RWPE2 (cell line): ENCODE results near the gene PGAM5.

Experiments used
- ATAC-seq: fragments of 200-7000 bp; cut with Tn5 transposase; 3 replicates; pipeline ENCODE4 v1.9.1; 2021; ENCODE audit warnings: low read depth
- DNase-seq: peaks from one replicate; pipeline ENCODE4 v3.0.0-alpha.2; 2020; ENCODE audit warnings: low spot score
- H3K27ac ChIP-seq: fragments of 450-650 bp; 2 replicates; pipeline ENCODE4 v1.5.1; 2017; ENCODE audit warnings: mild to moderate bottlenecking; ENCODE audit not compliant: poor library complexity, severe bottlenecking
- H3K27me3 ChIP-seq: fragments of 250-450 bp; sonication (Bioruptor Pico); 2 replicates; pipeline ENCODE4 v1.5.1; 2021; ENCODE audit warnings: mild to moderate bottlenecking, moderate library complexity; ENCODE audit not compliant: insufficient read depth, poor library complexity, severe bottlenecking
- H3K36me3 ChIP-seq: fragments of 250-450 bp; sonication (Bioruptor Pico); 2 replicates; pipeline ENCODE4 v1.5.1; 2020; ENCODE audit warnings: low read depth, mild to moderate bottlenecking, moderate library complexity
- H3K4me1 ChIP-seq: fragments of 250-450 bp; sonication (Bioruptor Pico); 2 replicates; pipeline ENCODE4 v1.5.1; 2021; ENCODE audit warnings: mild to moderate bottlenecking, moderate library complexity; ENCODE audit not compliant: insufficient read depth, poor library complexity, severe bottlenecking
- H3K4me3 ChIP-seq: fragments of 250-450 bp; sonication (Bioruptor Pico); 2 replicates; pipeline ENCODE4 v1.5.1; 2021; ENCODE audit warnings: mild to moderate bottlenecking, moderate library complexity; ENCODE audit not compliant: severe bottlenecking
- H3K9me3 ChIP-seq: fragments of 250-450 bp; sonication (Bioruptor Pico); 2 replicates; pipeline ENCODE4 v1.5.1; 2021; ENCODE audit warnings: mild to moderate bottlenecking, moderate library complexity; ENCODE audit not compliant: severe bottlenecking
- TF ChIP-seq, protein P1 (sequence below): fragments of 450-650 bp; IDR thresholded peaks from one replicate; pipeline ENCODE4 v1.5.1; 2017; ENCODE audit warnings: mild to moderate bottlenecking, moderate library complexity; ENCODE audit not compliant: poor library complexity, severe bottlenecking

Gene PGAM5

GRCh38 chr12:132719954-132720324, 9.3 kb downstream of the PGAM5 start:
- Histone ChIP-seq H3K4me3 (no peak overlapping the region), H3K4me1 (no peaks in the 10 kb centered on the region), H3K36me3 (peaks cover 90% of the 10 kb centered on the region), H3K27ac (no peak overlapping the region), H3K9me3 (no peaks in the 10 kb centered on the region), H3K27me3 (no peaks in the 10 kb centered on the region)
- TF ChIP-seq, protein P1, sequence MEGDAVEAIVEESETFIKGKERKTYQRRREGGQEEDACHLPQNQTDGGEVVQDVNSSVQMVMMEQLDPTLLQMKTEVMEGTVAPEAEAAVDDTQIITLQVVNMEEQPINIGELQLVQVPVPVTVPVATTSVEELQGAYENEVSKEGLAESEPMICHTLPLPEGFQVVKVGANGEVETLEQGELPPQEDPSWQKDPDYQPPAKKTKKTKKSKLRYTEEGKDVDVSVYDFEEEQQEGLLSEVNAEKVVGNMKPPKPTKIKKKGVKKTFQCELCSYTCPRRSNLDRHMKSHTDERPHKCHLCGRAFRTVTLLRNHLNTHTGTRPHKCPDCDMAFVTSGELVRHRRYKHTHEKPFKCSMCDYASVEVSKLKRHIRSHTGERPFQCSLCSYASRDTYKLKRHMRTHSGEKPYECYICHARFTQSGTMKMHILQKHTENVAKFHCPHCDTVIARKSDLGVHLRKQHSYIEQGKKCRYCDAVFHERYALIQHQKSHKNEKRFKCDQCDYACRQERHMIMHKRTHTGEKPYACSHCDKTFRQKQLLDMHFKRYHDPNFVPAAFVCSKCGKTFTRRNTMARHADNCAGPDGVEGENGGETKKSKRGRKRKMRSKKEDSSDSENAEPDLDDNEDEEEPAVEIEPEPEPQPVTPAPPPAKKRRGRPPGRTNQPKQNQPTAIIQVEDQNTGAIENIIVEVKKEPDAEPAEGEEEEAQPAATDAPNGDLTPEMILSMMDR: no peak
- DNase-seq (no peak), ATAC-seq (no peak)

DNA sequence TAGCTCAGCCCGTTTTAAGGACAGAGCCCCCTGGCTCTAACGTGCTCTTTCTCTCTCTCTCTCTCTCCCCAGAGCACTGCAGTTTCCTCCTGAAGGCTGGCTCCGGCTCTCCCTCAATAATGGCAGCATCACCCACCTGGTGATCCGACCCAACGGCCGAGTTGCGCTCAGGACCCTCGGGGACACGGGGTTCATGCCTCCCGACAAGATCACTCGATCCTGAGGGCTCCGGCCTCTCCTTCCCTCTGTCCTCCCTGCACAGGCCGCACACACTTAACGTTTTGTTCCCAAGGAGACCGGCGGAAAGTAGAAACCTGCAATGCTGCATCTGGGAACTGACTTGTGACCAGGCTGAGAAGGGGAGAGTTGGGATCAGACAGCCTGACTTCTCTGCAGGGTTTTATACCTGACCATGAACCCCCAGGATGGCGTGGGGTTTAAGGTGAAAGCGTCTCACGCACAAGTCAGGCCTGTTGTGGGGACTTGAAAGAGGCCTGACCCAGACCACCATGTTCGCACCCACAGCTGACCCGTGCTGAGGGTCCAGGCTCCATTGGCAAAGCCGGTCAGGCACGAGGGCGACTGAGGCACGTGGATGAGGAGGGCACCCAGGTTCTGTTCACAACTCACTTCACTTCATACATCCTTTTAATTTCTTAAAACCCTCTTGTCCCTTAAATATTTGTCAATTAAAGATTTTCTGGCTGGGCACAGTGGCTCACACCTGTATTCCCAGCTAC, 10.1 kb downstream of the PGAM5 start:
- Histone ChIP-seq H3K27ac (no peak overlapping the region), H3K4me3 (no peak overlapping the region), H3K36me3 (peaks cover 90% of the 10 kb centered on the region), H3K9me3 (no peaks in the 10 kb centered on the region), H3K27me3 (no peaks in the 10 kb centered on the region), H3K4me1 (no peaks in the 10 kb centered on the region)
- ATAC-seq (no peak), DNase-seq (no peak)
- TF ChIP-seq, protein P1: no peak

- Histone ChIP-seq H3K27me3 (no peaks in the 10 kb centered on the region), H3K4me3 (no peak overlapping the region), H3K9me3 (no peaks in the 10 kb centered on the region), H3K36me3 (peaks cover 93% of the 10 kb centered on the region), H3K4me1 (no peaks in the 10 kb centered on the region), H3K27ac (no peak overlapping the region)
- ATAC-seq: no peak
- DNase-seq: no peak
- TF ChIP-seq, protein P1: no peak
Observed at GRCh38 chr12:132723015-132723763, 12.5 kb downstream of the PGAM5 start.

DNA sequence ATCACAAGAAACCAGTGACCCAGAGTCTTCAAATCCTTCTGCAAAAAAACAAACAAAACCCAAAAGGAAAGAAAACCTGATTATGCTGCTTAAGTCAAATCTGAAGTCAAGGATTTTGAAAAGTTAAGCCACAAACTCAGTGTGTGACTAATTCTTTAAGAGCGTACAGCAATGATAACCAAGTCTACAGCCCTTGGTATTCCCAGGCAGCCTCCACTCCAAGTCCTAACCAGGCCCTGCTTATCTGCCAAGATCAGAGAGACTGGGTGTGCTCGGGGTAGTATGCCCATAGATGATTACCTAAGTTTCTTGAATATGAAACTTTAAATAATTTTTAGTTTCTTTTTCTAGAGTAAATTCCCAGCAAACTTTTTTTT, 13.1 kb downstream of the PGAM5 start:
- peaks cover 97% of the 10 kb centered on the region for H3K36me3 ChIP-seq
- no peaks in the 10 kb centered on the region for H3K27me3 ChIP-seq
- no peaks in the 10 kb centered on the region for H3K9me3 ChIP-seq
- no peak overlapping the region for H3K4me3 ChIP-seq
- ATAC-seq (no peak), DNase-seq (no peak)
- TF ChIP-seq, protein P1: no peak
- H3K4me1 ChIP-seq: no peaks in the 10 kb centered on the region
- no peak overlapping the region for H3K27ac ChIP-seq
